Measurements from ENCODE around the gene NECTIN3. TPM values are rescaled to one million over a fixed set of nuclear protein-coding genes. Genes with fewer than 3 reads are reported as not detected.

Gene NECTIN3
- total and polyA plus RNA-seq, 5 experiments from 2014 or later = 0.26 to 4.8 (median 0.53) TPM

GRCh38 chr3:111096487-111097209 is 25.0 kb downstream of the NECTIN3 start:
- Mint-ChIP-seq H3K4me3 (no peak overlapping the region), H3K4me1 (no peaks in the 10 kb centered on the region), H3K9me3 (peaks cover 0 to 23% (median 9%) of the 10 kb centered on the region in 9 donors), H3K27me3 (peaks cover 0 to 7% (median 3%) of the 10 kb centered on the region in 5 donors), H3K36me3 (peaks cover 5 to 21% (median 17%) of the 10 kb centered on the region in 3 donors), H3K27ac (no peak overlapping the region)
- ATAC-seq (no peak), DNase-seq (no peak)
- POLR2A ChIA-PET = no interaction called here

GRCh38 chr3:111103807-111104206 is 32.2 kb downstream of the NECTIN3 start:
- Mint-ChIP-seq H3K36me3 (peaks cover 0 to 13% (median 5%) of the 10 kb centered on the region in 3 donors), H3K9me3 (peaks cover 0 to 13% (median 3%) of the 10 kb centered on the region in 9 donors), H3K4me1 (peaks cover 0 to 3% (median 0%) of the 10 kb centered on the region in 4 donors), H3K4me3 (no peak overlapping the region), H3K27me3 (peaks cover 0 to 8% (median 2%) of the 10 kb centered on the region in 5 donors), H3K27ac (no peak overlapping the region)
- DNase-seq = no peak
- ATAC-seq = no peak
- POLR2A ChIA-PET = no interaction called here

GRCh38 chr3:111106993-111107661 is 35.5 kb downstream of the NECTIN3 start:
- DNase-seq (no peak), ATAC-seq (no peak)
- H3K9me3 Mint-ChIP-seq = peaks cover 0 to 13% (median 3%) of the 10 kb centered on the region in 9 donors
- POLR2A ChIA-PET = no interaction called here
- H3K4me3 Mint-ChIP-seq = no peak overlapping the region
- peaks cover 0 to 13% (median 5%) of the 10 kb centered on the region in 3 donors for H3K36me3 Mint-ChIP-seq
- peaks cover 0 to 8% (median 2%) of the 10 kb centered on the region in 5 donors for H3K27me3 Mint-ChIP-seq
- no peak overlapping the region for H3K27ac Mint-ChIP-seq
- peaks cover 0 to 3% (median 0%) of the 10 kb centered on the region in 4 donors for H3K4me1 Mint-ChIP-seq

- no peak overlapping the region for H3K4me3 Mint-ChIP-seq
- POLR2A ChIA-PET = no interaction called here
- H3K4me1 Mint-ChIP-seq = no peaks in the 10 kb centered on the region
- no peak for DNase-seq
- no peak overlapping the region for H3K27ac Mint-ChIP-seq
- peaks cover 0 to 4% (median 2%) of the 10 kb centered on the region in 5 donors for H3K27me3 Mint-ChIP-seq
- ATAC-seq = no peak
- H3K36me3 Mint-ChIP-seq = peaks cover 0 to 13% (median 5%) of the 10 kb centered on the region in 3 donors
- peaks cover 0 to 13% (median 3%) of the 10 kb centered on the region in 9 donors for H3K9me3 Mint-ChIP-seq
These were observed 36.0 kb downstream of the NECTIN3 start for GRCh38 chr3:111107662-111108035.

GRCh38 chr3:111112913-111113312 is 41.3 kb downstream of the NECTIN3 start:
- peaks cover 0 to 4% (median 0%) of the 10 kb centered on the region in 3 donors for H3K36me3 Mint-ChIP-seq
- DNase-seq (no peak), ATAC-seq (no peak)
- POLR2A ChIA-PET = no interaction called here
- no peak overlapping the region for H3K27ac Mint-ChIP-seq
- no peaks in the 10 kb centered on the region for H3K9me3 Mint-ChIP-seq
- peaks cover 0 to 3% (median 0%) of the 10 kb centered on the region in 4 donors for H3K4me1 Mint-ChIP-seq
- H3K27me3 Mint-ChIP-seq = peaks cover 0 to 4% (median 0%) of the 10 kb centered on the region in 5 donors
- H3K4me3 Mint-ChIP-seq = no peak overlapping the region

GRCh38 chr3:111128884-111129283 is 57.3 kb downstream of the NECTIN3 start:
- no peak overlapping the region for H3K27ac Mint-ChIP-seq
- H3K9me3 Mint-ChIP-seq = no peaks in the 10 kb centered on the region
- DNase-seq (no peak), ATAC-seq (no peak)
- POLR2A ChIA-PET = no interaction called here
- H3K4me3 Mint-ChIP-seq = no peak overlapping the region
- no peaks in the 10 kb centered on the region for H3K27me3 Mint-ChIP-seq
- H3K4me1 Mint-ChIP-seq = no peaks in the 10 kb centered on the region
- H3K36me3 Mint-ChIP-seq = no peaks in the 10 kb centered on the region

- ATAC-seq (no peak), DNase-seq (no peak)
- Mint-ChIP-seq H3K4me1 (no peaks in the 10 kb centered on the region), H3K9me3 (no peaks in the 10 kb centered on the region), H3K27ac (no peak overlapping the region), H3K36me3 (no peaks in the 10 kb centered on the region), H3K27me3 (no peaks in the 10 kb centered on the region), H3K4me3 (no peak overlapping the region)
- POLR2A ChIA-PET = no interaction called here
These were observed 59.2 kb downstream of the NECTIN3 start for GRCh38 chr3:111130827-111131226.

GRCh38 chr3:111134302-111134701 is 62.7 kb downstream of the NECTIN3 start:
- no peaks in the 10 kb centered on the region for H3K27me3 Mint-ChIP-seq
- no peaks in the 10 kb centered on the region for H3K4me1 Mint-ChIP-seq
- no peak overlapping the region for H3K4me3 Mint-ChIP-seq
- ATAC-seq (no peak), DNase-seq (no peak)
- no peak overlapping the region for H3K27ac Mint-ChIP-seq
- no peaks in the 10 kb centered on the region for H3K36me3 Mint-ChIP-seq
- no peaks in the 10 kb centered on the region for H3K9me3 Mint-ChIP-seq
- POLR2A ChIA-PET = no interaction called here

GRCh38 chr3:111151438-111151837 is 79.8 kb downstream of the NECTIN3 start:
- Mint-ChIP-seq H3K4me1 (no peaks in the 10 kb centered on the region), H3K9me3 (no peaks in the 10 kb centered on the region), H3K27me3 (no peaks in the 10 kb centered on the region), H3K27ac (no peak overlapping the region), H3K36me3 (peaks cover 0 to 10% (median 0%) of the 10 kb centered on the region in 3 donors), H3K4me3 (no peak overlapping the region)
- ATAC-seq (no peak), DNase-seq (no peak)
- POLR2A ChIA-PET = no interaction called here

GRCh38 chr3:111152496-111152895 is 80.9 kb downstream of the NECTIN3 start:
- Mint-ChIP-seq H3K27ac (no peak overlapping the region), H3K36me3 (peaks cover 0 to 14% (median 0%) of the 10 kb centered on the region in 3 donors), H3K27me3 (no peaks in the 10 kb centered on the region), H3K9me3 (peaks cover 0 to 4% (median 0%) of the 10 kb centered on the region in 9 donors), H3K4me1 (no peaks in the 10 kb centered on the region), H3K4me3 (no peak overlapping the region)
- DNase-seq = no peak
- POLR2A ChIA-PET = no interaction called here
- ATAC-seq = no peak

- peaks cover 0 to 4% (median 0%) of the 10 kb centered on the region in 9 donors for H3K9me3 Mint-ChIP-seq
- H3K27me3 Mint-ChIP-seq = no peaks in the 10 kb centered on the region
- ATAC-seq (no peak), DNase-seq (no peak)
- H3K36me3 Mint-ChIP-seq = peaks cover 0 to 16% (median 0%) of the 10 kb centered on the region in 3 donors
- H3K4me1 Mint-ChIP-seq = no peaks in the 10 kb centered on the region
- H3K4me3 Mint-ChIP-seq = no peak overlapping the region
- POLR2A ChIA-PET = no interaction called here
- H3K27ac Mint-ChIP-seq = no peak overlapping the region
These were observed 84.9 kb downstream of the NECTIN3 start for GRCh38 chr3:111156517-111156916.

- ATAC-seq = no peak
- POLR2A ChIA-PET = no interaction called here
These were observed 87.8 kb downstream of the NECTIN3 start for GRCh38 chr3:111159391-111159790.

GRCh38 chr3:111164621-111165020 is 93.0 kb downstream of the NECTIN3 start:
- Mint-ChIP-seq H3K27ac (no peak overlapping the region), H3K4me1 (no peaks in the 10 kb centered on the region), H3K36me3 (peaks cover 0 to 2% (median 0%) of the 10 kb centered on the region in 3 donors), H3K4me3 (no peak overlapping the region), H3K9me3 (peaks cover 0 to 1% (median 0%) of the 10 kb centered on the region in 9 donors), H3K27me3 (no peaks in the 10 kb centered on the region)
- no peak for ATAC-seq
- no peak for DNase-seq
- POLR2A ChIA-PET = no interaction called here

More at GRCh38 chr3:111159391-111159790, 87.8 kb downstream of the NECTIN3 start:
- DNase-seq = no peak
- no peaks in the 10 kb centered on the region for H3K4me1 Mint-ChIP-seq
- H3K9me3 Mint-ChIP-seq = peaks cover 0 to 4% (median 0%) of the 10 kb centered on the region in 9 donors
- H3K27me3 Mint-ChIP-seq = no peaks in the 10 kb centered on the region
- H3K36me3 Mint-ChIP-seq = peaks cover 0 to 16% (median 0%) of the 10 kb centered on the region in 3 donors
- no peak overlapping the region for H3K4me3 Mint-ChIP-seq
- no peak overlapping the region for H3K27ac Mint-ChIP-seq
